SJSA1 (cell line): ENCODE data around the gene ARHGAP4. TPM values are rescaled to one million over a fixed set of nuclear protein-coding genes. Genes with fewer than 3 reads are reported as not detected.

Source experiments
- DNase-seq, 2 experiments: peaks; one replicate each; pipeline ENCODE4 v3.0.0-alpha.2; 2015 to 2020; ENCODE audit warnings: low spot score in 2 of 2, low read depth in 1 of 2
- H3K27ac ChIP-seq: fragments of 250-450 bp; sonication (Bioruptor Pico); 2 replicates; pipeline ENCODE4 v1.5.1; 2020; ENCODE audit warnings: mild to moderate bottlenecking, moderate library complexity
- H3K27me3 ChIP-seq: fragments of 250-450 bp; sonication (Bioruptor Pico); replicated peaks from 2 replicates; pipeline ENCODE4 v1.5.1; 2020; ENCODE audit warnings: mild to moderate bottlenecking, moderate library complexity
- H3K36me3 ChIP-seq: fragments of 250-450 bp; sonication (Bioruptor Pico); 2 replicates; pipeline ENCODE4 v1.5.1; 2020; ENCODE audit warnings: mild to moderate bottlenecking
- H3K4me1 ChIP-seq: fragments of 250-450 bp; sonication (Bioruptor Pico); replicated peaks from 2 replicates; pipeline ENCODE4 v1.6.1; 2021; ENCODE audit warnings: mild to moderate bottlenecking
- H3K4me3 ChIP-seq: fragments of 250-450 bp; sonication (Bioruptor Pico); 2 replicates; pipeline ENCODE4 v1.5.1; 2020; ENCODE audit warnings: mild to moderate bottlenecking
- H3K9me3 ChIP-seq: fragments of 250-450 bp; sonication (Bioruptor Pico); replicated peaks from 2 replicates; pipeline ENCODE4 v1.5.1; 2020; ENCODE audit warnings: mild to moderate bottlenecking
- total RNA-seq: library from RNA; depleted of rRNA; stranded (reverse); fragments of >200 nt; shearing (Covaris generic); gene quantifications from 2 replicates; pipeline ENCODE4 v1.2.3, GENCODE V29; 2014

The ARHGAP4 gene
- total RNA-seq, 1 experiment from 2014 or later: 0.63 TPM

DNA sequence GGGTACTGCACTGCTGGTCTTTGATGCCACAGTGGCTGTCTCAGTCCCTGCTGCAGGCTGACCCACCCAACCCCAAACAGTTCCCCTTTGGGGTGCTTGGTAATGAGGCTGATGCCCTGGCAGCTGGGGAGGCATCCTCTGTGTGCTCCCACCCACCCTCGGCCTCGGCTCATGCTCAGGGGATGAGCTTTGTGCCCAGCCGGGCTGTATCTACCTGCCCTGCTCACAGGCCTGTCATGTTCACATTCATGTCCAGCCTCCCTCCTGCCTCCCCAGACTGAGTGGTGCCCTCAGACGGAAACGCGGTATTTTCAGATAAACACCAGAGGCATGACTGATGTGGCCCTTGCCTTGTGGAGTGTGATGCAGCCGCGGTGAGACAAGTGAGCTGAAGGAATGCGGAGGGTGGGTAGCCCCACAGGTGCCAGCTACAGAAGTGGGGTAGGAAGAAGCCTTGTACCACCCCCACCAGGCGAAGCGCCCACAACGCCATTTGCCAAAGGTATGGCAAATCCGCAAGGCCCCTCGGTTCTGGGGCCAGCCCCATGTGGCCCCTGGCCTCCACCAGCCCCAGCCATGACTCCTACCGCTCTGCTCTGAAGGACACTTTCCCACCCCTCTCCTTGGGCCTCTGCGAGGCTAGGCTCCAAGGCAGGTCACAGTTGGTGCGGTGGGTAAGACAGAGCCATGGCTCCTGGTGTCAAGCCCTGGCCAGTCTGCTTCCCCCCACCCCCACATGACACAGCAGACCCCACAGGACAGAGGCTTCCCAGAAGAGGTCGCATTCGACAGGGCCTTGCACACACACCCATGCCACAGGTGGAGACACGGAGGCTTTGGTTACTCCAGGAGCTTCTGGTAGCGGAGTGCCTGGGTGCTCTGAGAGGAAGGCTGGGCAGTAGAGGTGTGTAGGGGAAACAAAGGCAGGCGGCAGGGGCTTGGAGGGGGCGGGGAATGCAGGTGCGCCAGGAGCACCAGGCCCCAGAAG lies 20.2 kb upstream of the ARHGAP4 start:
- Histone ChIP-seq H3K4me3 (no peak overlapping the region), H3K27ac (no peak overlapping the region), H3K36me3 (peaks cover 30% of the 10 kb centered on the region), H3K9me3 (no peaks in the 10 kb centered on the region), H3K27me3 (no peaks in the 10 kb centered on the region), H3K4me1 (no peaks in the 10 kb centered on the region)
- DNase-seq: no peak

DNA sequence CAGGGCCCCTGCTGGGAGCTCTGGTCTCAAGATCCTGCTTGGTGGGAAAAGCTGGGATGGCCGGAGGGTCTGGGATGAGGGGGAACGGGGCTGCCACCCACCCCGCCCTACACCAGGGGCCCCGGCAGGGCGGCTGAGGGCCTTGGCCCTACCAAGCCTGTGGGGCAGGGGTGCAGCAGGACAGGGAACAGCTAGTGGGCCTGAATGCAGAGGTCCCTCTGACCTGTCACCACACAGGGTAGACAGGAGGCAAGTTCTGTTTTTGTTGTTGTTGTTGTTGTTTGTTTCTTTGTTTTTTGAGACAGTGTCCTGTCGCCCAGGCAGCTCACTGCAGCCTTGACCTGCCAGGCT lies 18.7 kb upstream of the ARHGAP4 start:
- no peaks in the 10 kb centered on the region for H3K27me3 ChIP-seq
- peaks cover 15% of the 10 kb centered on the region for H3K36me3 ChIP-seq
- no peak for DNase-seq
- H3K4me1 ChIP-seq: no peaks in the 10 kb centered on the region
- H3K9me3 ChIP-seq: no peaks in the 10 kb centered on the region
- H3K4me3 ChIP-seq: no peak overlapping the region
- H3K27ac ChIP-seq: no peak overlapping the region

DNA sequence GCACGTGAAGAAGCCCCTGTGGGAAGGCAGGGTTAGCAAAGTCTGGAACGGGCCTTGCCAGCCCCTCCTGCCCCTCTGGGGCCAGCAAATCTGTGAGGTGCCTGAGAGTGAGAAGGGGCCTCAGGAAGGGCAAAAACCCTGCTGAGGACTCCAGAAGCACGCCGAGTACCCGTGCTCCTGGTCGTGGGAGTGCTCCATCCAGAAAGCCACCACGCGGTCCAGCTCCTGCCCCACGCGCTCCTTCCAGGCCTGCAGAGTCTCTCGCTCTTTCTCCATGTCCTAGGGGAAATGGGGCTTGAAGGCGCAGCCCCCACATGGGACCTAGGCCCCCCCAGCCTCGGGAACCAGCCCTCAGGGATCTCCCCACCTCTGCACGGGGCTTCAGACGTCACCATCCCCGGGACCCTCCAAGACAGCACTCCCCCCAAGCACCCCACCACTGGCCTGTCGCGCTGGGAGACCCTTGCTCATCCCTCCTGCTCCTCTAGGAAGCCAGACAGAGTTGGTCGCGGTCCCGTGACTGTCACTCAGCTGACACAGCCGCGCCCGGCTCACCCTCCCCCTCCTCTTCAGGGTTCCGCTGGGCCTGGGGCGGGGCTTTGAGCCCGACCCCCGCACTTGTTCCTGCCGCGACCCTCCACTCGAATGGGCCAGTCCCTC lies 18.2 kb upstream of the ARHGAP4 start, which contains the start of gene RENBP:
TSS of gene RENBP (minus strand) at position 504 of the 660 bp plus-strand sequence. CDS start at position 471, 33 bp downstream.
- no peak within 1 kb of the TSS for H3K27ac ChIP-seq
- peaks cover 11% of the 10 kb centered on the region for H3K36me3 ChIP-seq
- DNase-seq: no peak
- no peaks in the 10 kb centered on the region for H3K4me1 ChIP-seq
- H3K9me3 ChIP-seq: no peaks in the 10 kb centered on the region
- H3K4me3 ChIP-seq: no peak within 1 kb of the TSS
- H3K27me3 ChIP-seq: no peaks in the 10 kb centered on the region

DNA sequence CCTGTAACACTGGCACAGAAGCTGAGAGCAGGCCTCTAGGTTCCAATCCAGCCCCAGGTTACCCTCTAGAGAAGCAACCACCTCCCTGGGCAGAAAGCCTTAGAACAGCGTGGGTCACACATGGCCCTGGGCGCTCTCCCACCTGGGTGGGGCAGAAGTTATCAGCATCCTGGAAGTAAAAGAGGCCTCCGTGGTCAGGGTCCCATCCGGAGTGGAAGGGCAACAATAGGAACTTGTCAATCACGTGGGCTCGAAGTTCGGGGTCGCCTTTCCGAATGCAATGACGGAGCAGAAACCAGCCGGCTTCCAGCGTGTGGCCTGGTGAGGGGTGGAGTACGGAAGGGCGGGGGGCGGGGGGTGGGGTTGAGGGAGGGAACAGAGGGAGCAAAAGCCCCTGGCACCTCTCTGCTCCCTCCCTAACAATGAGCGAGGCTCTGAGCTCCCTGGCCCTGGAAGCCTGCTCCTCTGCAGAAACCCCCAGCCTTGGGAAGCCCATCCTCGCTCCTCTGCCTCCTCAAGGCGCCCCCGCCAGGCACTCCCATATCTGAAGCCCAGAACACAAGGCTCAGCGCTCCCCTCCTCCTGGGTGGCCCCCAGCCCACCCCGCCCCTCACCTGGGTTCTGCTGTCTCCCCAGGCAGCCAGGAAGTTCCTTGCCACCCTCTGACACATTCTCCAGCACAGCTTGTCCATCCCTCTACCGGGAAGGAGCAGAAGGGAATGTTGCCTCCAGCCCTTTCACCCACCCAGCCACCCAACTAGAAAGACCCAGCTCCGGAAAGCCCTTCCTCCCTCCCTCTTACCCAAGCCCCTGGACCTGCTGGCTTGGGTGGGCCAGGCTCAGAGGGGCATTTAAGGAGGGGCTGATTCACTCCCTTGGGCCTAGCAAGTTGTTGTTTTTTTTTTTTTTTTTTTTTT lies 15.5 kb upstream of the ARHGAP4 start:
- DNase-seq: no peak
- no peaks in the 10 kb centered on the region for H3K36me3 ChIP-seq
- no peaks in the 10 kb centered on the region for H3K27me3 ChIP-seq
- no peak overlapping the region for H3K27ac ChIP-seq
- no peaks in the 10 kb centered on the region for H3K4me1 ChIP-seq
- no peak overlapping the region for H3K4me3 ChIP-seq
- H3K9me3 ChIP-seq: no peaks in the 10 kb centered on the region

DNA sequence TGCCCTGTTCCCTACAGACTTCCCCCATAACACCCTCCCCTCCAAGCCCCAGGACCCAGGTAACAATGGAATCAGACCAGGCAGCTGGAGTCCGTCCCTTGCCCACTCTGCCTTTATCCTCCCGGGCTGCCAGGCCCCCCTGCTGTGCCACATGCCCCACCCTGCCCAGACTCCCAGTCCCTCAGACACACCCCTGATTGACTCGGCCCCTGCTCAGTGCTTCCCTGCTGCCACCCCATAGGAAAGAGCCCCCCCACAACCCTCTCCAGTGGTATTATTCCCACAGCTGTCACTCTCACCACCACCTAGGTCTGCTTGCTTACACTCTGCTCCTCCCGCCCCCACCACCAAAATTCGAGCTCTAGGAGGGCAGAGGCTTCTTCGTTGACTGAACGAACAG lies 13.5 kb upstream of the ARHGAP4 start:
- Histone ChIP-seq H3K9me3 (no peaks in the 10 kb centered on the region), H3K27ac (no peak overlapping the region), H3K4me1 (0 out of 2 replicates have a peak, but pooled peaks cover 3% of the 10 kb centered on the region), H3K27me3 (no peaks in the 10 kb centered on the region), H3K4me3 (no peak overlapping the region), H3K36me3 (peaks cover 2% of the 10 kb centered on the region)
- no peak for DNase-seq

DNA sequence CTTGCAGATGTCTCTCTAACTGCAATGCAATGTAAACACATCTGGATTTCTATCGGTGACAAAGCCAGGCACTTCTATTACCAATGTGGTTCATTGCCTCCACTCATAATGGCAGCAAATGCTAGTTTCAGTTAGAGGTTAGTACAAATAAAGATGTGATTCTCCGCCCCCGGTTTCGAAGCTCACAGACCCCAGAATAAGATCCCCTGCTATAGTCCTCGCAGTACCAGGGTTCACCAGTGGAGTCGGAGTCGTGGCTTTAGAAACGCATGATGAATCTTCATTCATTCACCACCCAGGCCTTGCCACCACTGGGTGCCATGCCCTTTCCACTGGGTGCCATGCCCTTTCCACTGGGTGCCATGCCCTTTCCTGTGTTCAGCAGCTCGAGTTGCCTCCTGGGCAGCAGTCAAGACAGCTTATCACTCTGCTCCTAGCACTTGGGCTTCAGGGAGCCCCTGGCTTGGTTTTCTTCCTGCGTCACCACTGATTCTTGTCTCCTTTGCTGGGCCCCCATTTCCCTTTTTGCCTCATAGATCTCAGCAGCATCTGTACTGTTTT lies 12.2 kb upstream of the ARHGAP4 start:
- H3K36me3 ChIP-seq: peaks cover 7% of the 10 kb centered on the region
- no peak for DNase-seq
- no peak overlapping the region for H3K4me3 ChIP-seq
- H3K4me1 ChIP-seq: peaks cover 3% of the 10 kb centered on the region; the same call in 1 of the 2 replicates
- no peaks in the 10 kb centered on the region for H3K27me3 ChIP-seq
- H3K9me3 ChIP-seq: no peaks in the 10 kb centered on the region
- H3K27ac ChIP-seq: no peak overlapping the region

DNA sequence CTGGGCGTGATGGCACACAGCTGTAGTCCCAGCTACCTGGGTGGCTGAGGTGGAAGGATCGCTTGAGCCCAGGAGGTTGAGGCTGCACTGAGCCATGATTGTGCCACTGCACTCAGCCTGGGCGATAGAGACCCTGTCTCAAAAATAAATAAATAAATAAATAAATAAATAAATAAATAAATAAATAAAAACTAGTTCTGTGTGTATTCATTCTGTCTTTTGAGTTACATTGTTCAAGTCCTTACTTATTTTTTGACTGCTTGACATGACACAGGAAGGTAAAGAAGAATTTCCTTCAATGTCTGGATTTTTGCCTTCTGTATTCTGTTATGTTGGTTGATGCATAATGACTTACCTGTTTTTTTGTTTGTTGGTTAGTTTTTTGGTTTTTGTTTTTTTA lies 11.0 kb upstream of the ARHGAP4 start:
- Histone ChIP-seq H3K4me3 (no peak overlapping the region), H3K9me3 (no peaks in the 10 kb centered on the region), H3K27me3 (no peaks in the 10 kb centered on the region), H3K27ac (no peak overlapping the region), H3K4me1 (peaks cover 3% of the 10 kb centered on the region; the same call in 1 of the 2 replicates), H3K36me3 (peaks cover 15% of the 10 kb centered on the region)
- DNase-seq: no peak

DNA sequence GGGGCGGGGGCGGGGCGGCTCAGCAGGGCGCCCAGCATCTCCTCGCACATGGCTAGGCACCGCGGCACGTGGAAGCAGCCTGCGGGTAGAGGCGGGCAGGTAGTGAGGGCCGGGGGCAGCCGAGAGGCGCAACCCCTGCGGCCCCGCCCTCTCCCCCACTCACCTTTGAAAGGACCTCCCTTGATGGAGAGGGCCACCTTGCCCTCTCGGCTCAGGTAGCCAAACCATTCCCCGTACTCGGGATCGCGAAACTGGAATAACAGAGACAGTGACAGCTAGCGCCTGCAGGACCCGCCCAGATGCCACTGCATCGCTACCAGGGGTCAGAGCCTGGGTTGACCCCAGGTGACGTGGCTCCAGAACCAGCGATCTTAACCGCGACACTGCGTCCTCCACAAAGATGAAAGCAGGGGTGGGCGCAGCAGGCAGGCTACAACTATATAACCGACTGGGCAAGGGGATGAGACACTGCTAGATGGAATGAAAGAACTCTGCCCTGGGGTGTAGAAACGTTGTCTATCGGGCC lies 9.3 kb upstream of the ARHGAP4 start:
- no peak for DNase-seq
- 0 out of 2 replicates have a peak overlapping the region, but pooled peaks have one; percentile 16 for H3K4me3 ChIP-seq
- no peaks in the 10 kb centered on the region for H3K9me3 ChIP-seq
- no peak overlapping the region for H3K27ac ChIP-seq
- H3K27me3 ChIP-seq: no peaks in the 10 kb centered on the region
- H3K4me1 ChIP-seq: peaks cover 3% of the 10 kb centered on the region; the same call in 1 of the 2 replicates
- peaks cover 31% of the 10 kb centered on the region for H3K36me3 ChIP-seq

DNA sequence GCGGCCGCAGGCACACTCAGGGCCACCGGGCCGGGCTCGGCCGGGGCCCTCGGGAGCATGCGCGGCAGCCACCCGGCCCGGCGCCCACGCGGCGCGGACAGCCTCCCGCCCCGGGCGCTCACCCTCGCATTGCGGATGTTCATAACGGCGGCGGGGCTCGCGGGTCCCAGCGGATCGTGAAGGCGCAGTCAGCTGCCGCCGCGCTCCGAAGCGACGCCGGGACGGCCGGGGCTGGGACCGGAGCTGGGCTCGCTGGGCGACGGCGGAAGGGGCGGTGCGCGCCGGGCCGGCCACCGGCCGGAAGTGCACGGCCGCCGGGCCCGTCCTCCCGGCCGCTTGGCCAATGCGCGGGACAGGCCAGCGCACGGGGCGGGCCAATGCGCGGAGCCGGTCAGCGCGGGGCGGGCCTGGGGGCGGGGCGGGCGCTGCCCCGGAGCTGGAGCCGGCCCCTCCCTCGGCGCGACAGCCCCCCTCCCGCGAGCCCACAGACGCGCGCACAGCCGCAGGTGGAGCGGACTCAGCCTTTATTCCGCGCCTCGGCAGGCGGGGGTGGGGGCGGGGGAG lies 8.8 kb upstream of the ARHGAP4 start, which contains the start of gene NAA10:
TSS of gene NAA10 (minus strand) at position 276 of the 564 bp plus-strand sequence. CDS start at position 143, 133 bp downstream.
- peak; percentile 51 to 60 for DNase-seq
- Histone ChIP-seq H3K27ac (no peak within 1 kb of the TSS), H3K4me3 (peak within 1 kb of the TSS; percentile 99), H3K9me3 (no peaks in the 10 kb centered on the region), H3K36me3 (peaks cover 36% of the 10 kb centered on the region), H3K27me3 (no peaks in the 10 kb centered on the region), H3K4me1 (peaks cover 3% of the 10 kb centered on the region; the same call in 1 of the 2 replicates)

DNA sequence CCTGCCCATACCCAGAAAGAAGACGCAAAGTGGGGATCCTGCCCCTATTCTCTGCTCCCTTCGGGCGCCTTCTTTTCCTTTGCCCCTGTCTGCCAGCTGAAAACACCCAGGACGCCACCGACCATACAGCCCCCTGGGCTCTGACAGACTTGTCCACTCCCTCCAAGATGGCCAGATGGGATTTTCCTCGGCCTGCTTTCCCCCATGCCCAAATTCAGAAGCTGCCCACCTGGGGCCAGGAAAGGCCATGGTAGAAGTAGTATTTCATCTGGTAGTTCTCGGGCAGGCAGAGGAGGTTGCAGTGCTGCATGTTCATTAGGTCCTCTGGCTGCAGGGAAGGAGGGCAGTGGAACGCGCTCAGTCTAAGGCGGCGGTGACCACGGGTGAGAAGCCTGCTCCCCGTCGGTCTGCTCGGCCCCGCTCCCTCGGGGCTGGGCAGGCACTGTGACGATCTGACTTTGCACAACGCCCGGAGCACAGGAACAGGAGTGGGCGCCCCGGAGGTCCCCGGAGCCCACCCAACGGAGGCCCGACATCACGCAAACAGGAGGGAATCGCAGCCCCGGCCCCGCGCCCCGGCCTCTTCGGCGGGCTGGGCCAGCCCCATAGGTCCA lies 8.2 kb upstream of the ARHGAP4 start:
- DNase-seq: no peak
- Histone ChIP-seq H3K9me3 (no peaks in the 10 kb centered on the region), H3K4me1 (peaks cover 3% of the 10 kb centered on the region; the same call in 1 of the 2 replicates), H3K27ac (no peak overlapping the region), H3K27me3 (no peaks in the 10 kb centered on the region), H3K4me3 (peak overlapping the region; percentile 99), H3K36me3 (peaks cover 36% of the 10 kb centered on the region)

DNA sequence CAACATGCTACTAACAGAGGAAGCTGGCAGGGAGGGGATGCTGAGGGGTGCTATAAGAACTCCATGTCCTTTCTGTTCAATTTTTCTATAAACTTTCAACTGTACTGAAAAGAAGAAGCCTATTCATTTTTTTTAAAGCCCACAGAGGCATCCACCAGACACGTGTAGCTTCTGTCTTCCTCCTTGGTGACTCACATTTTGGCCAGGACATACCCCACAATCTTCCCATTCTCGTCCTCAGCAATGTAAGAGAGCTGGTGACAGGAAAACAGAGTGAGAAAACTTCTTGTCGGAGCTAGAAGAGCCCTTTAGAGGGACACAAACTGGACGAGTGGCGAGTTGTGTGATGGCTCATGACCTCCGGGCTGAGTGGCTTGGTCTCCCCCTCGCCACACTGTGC lies 7.7 kb upstream of the ARHGAP4 start:
- Histone ChIP-seq H3K36me3 (peaks cover 40% of the 10 kb centered on the region), H3K9me3 (no peaks in the 10 kb centered on the region), H3K4me1 (peaks cover 3% of the 10 kb centered on the region; the same call in 1 of the 2 replicates), H3K4me3 (peak overlapping the region; percentile 99), H3K27me3 (no peaks in the 10 kb centered on the region), H3K27ac (no peak overlapping the region)
- no peak for DNase-seq

DNA sequence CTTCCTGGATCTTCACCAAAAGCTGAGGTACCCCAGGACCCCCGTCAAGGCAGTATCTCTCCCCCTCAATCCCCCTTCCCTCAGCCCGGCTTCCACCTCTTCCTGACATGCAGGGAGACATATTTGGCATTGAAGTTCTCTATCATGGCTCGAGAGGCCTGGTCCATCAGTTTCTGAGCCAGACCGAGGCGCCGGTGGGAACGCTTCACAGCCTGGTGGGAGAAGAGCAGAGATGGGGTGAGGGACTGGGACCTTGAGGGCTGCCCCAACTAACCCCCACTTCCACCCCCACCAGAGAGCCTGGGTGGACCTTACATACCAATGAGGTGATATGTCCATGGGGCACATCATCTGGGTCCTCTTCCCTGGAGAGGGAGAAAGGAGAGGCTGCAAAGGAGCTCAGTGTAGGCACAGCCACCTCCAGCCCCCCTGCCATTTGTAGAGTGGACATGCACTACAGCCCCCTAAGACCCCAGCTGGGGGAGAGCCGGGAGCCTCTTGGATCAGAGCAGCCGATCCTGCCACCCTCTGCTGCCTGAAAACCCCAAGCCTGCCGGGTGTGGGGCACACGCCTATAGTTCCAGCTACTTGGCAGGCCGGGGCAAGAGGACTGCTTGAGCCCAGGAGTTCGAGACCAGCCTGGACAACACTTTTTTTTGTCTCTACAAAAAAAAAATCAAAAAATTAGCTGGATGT lies 6.3 kb upstream of the ARHGAP4 start:
- Histone ChIP-seq H3K9me3 (no peaks in the 10 kb centered on the region), H3K27me3 (no peaks in the 10 kb centered on the region), H3K4me1 (peaks cover 8% of the 10 kb centered on the region), H3K27ac (no peak overlapping the region), H3K36me3 (peaks cover 40% of the 10 kb centered on the region), H3K4me3 (no peak overlapping the region)
- no peak for DNase-seq
